Non-pigmented ciliary epithelial cell (primary cell): ENCODE results near the gene NLRP1.

Source experiments
- DNase-seq: peaks from one replicate; pipeline ENCODE4 v3.0.0-alpha.2; 2010; ENCODE audit warnings: low read depth

Gene NLRP1

DNA sequence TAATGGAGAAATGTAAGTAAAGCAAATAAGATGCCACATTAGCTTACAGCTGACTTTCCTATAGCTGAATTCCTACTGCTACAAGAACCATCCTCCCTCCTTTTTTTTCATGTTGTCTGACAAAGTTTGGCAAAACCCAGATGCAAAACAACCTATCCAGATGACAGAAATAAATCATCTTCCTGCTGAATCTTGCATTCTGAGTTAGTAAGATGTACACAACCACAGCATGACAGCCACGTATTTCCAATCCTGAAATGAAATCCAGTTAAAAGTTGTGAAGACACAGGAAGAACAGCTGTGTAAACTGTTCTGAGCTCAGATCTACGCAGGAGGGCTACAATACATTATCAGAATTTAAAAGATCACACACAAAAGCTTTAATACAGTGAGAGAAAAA lies 110.4 kb downstream of the NLRP1 start:
- DNase-seq, result no peak

DNA sequence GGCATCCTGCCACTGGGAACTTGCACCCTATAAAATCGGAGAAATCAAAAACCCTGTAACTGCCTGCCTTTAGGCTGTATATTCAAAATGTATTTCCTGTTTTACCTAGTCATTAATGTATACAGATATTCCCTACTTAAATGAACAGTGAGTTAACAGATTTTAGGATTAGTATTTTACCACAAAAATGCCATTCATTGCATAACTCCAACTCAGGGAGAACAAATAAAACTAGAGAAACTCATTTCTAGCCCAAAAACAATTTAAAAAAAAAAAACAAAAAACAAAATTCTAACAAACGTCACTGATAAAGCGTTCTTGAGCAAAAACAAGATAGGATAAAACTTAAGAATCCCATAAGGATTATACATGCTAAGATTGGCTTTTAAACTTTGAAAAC lies 111.8 kb downstream of the NLRP1 start:
- DNase-seq, result no peak

DNA sequence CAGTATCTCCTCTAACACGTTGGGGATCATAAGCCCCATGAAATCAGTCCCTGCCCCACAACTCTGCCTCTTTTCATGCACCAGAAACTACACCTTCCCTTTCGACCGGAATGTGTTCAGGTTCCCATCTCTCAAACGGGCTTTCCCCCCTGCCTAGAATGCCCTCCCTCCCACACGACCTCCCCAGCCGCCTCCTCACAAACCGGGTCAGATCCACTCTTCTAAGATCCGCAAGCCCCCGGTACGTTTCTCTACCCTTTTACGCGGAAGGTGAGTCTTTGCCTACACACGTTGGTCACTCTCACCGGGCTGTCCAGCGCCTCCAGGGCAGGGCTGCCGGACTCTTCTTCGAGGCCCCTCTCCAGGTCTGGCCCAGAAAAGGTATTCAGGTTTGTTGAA lies 116.2 kb downstream of the NLRP1 start:
- no peak for DNase-seq

DNA sequence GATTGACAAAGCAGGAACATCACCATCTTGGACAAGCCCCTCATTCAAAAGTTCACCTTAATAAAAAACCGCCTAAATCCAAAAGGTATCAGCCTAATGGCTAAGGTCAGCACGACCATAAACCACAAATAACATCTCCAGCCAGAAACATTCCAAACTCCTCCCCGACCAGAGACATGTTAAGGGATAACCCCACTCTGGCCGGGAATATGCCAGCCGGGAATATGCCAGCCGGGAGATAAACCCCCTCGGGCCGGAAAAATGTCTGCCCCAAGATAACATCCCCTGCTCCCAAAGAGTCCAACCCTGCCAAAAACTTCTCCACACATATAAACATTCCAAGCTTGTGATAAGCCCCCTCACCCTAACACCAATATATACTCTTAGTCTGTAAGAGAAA lies 116.9 kb downstream of the NLRP1 start:
- no peak for DNase-seq

DNA sequence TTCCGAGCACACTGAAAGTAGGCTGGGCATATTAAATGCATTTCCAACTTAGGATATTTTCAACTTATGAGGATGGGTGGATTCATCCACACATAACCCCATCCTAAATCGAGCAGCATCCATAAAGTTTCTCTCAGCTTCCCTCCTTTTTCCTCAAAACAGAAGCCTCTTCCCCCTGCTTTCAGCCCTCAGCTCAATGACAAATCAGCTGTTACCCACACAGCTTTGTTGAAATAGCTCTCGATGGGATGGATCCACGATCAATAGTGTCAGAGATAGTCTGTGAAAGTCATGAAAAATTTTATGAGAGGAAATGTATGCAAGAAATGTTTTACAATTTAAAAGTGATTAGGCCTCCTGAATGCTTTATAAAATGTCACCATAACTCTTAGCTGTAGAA lies 118.0 kb downstream of the NLRP1 start:
- no peak for DNase-seq

DNA sequence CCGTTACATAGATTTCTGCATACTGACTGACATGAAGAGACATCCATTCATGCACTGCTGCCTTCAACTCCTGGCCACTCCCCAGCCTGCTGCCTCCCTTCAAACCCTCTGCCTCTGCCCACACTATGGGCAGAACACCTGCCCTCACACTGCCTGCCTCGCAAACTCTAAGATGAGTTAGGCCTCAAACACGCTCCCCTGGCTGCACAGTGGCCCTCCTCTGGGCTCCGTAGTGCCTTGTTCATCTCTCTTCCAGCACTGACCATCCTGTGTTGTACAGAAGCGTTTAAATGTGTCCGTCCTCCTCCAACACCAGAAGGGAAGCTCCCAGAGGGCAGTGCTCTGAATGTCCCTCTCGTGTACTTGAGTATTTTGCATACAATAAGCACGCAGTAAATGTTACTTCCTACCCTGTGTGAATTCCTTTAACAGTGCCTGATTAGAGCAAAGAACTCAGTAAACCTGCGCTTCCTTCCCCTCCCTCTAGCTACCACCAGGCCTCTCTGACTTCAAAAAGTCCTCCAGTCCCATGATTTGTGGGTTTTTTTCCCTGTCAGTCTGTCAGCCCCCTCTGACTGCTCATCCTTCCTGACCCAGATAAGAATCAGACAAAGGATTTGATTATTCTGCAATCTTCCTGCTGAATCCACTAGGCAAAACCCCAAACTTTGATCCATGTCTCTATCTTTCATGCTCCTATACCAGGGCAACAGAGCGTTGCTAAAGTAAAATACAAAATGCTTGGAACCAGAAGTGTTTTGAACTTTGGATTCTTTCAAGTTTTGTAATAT lies 119.4 kb downstream of the NLRP1 start:
- DNase-seq, result no peak
